GM23338 (cell line): ENCODE results near the gene C2orf92. TPM values are rescaled to one million over a fixed set of nuclear protein-coding genes. Genes with fewer than 3 reads are reported as not detected.

Experiments
- ATAC-seq: fragments of 200-7000 bp; cut with Tn5 transposase; 3 replicates; pipeline ENCODE4 v1.9.1; 2020
- DNase-seq: peaks from one replicate; pipeline ENCODE4 v3.0.0-alpha.2; 2015; ENCODE audit warnings: low spot score
- H2AFZ ChIP-seq: fragments of 200-600 bp; sonication (generic); 2 replicates; pipeline ENCODE4 v1.8.0; 2016; ENCODE audit warnings: antibody characterized with exemption, mild to moderate bottlenecking, moderate library complexity
- H3F3A ChIP-seq: fragments of 200-600 bp; sonication (generic); replicated peaks from 2 replicates; pipeline ENCODE4 v1.8.0; 2017; ENCODE audit warnings: antibody characterized with exemption, mixed run types, low read depth
- H3K27ac ChIP-seq: fragments of 200-600 bp; sonication (generic); 2 replicates; pipeline ENCODE4 v1.6.1; 2016; ENCODE audit warnings: low read depth
- H3K27me3 ChIP-seq: fragments of 200-600 bp; sonication (generic); 2 replicates; pipeline ENCODE4 v1.8.0; 2016; ENCODE audit warnings: mild to moderate bottlenecking, mixed run types, moderate library complexity; ENCODE audit not compliant: insufficient read depth
- H3K36me3 ChIP-seq: fragments of 200-600 bp; sonication (generic); 2 replicates; pipeline ENCODE4 v1.8.0; 2016; ENCODE audit warnings: mild to moderate bottlenecking; ENCODE audit not compliant: insufficient read depth
- H3K4me1 ChIP-seq: fragments of 200-600 bp; sonication (generic); 2 replicates; pipeline ENCODE4 v1.8.0; 2016; ENCODE audit warnings: mild to moderate bottlenecking, moderate library complexity; ENCODE audit not compliant: insufficient read depth
- H3K4me2 ChIP-seq: fragments of 200-600 bp; sonication (generic); 2 replicates; pipeline ENCODE4 v1.7.1; 2017; ENCODE audit warnings: mixed run types
- H3K4me3 ChIP-seq: fragments of 200-600 bp; sonication (generic); 2 replicates; pipeline ENCODE4 v1.6.1; 2016; ENCODE audit warnings: mixed run types
- H3K79me2 ChIP-seq: fragments of 200-600 bp; sonication (generic); replicated peaks from 2 replicates; pipeline ENCODE4 v1.8.0; 2017; ENCODE audit warnings: mild to moderate bottlenecking; ENCODE audit not compliant: insufficient read depth
- H3K9me2 ChIP-seq: fragments of 200-600 bp; sonication (generic); 2 replicates; pipeline ENCODE4 v1.8.0; 2017; ENCODE audit not compliant: insufficient read depth
- H4K20me1 ChIP-seq: fragments of 200-600 bp; sonication (generic); replicated peaks from 2 replicates; pipeline ENCODE4 v1.8.0; 2017; ENCODE audit warnings: mild to moderate bottlenecking; ENCODE audit not compliant: insufficient read depth
- H3K27ac Mint-ChIP-seq: 2 replicates; pipeline ENCODE4 v1.8.0; 2020; ENCODE audit warnings: inconsistent platforms, mild to moderate bottlenecking, moderate library complexity, mixed read lengths
- H3K27me3 Mint-ChIP-seq: 3 replicates; pipeline ENCODE4 v1.8.0; 2022; ENCODE audit warnings: low read depth, mild to moderate bottlenecking, moderate library complexity, mixed read lengths, inconsistent platforms; ENCODE audit not compliant: insufficient read depth, poor library complexity
- H3K36me3 Mint-ChIP-seq: 3 replicates; pipeline ENCODE4 v1.8.0; 2021; ENCODE audit warnings: low read depth, mild to moderate bottlenecking, inconsistent platforms, moderate library complexity, mixed read lengths
- H3K4me1 Mint-ChIP-seq: 3 replicates; pipeline ENCODE4 v1.8.0; 2020; ENCODE audit warnings: mild to moderate bottlenecking, inconsistent platforms, mixed read lengths
- H3K4me3 Mint-ChIP-seq: 3 replicates; pipeline ENCODE4 v1.8.0; 2021; ENCODE audit warnings: moderate library complexity, mild to moderate bottlenecking, inconsistent platforms, mixed read lengths
- H3K9me3 Mint-ChIP-seq: 3 replicates; pipeline ENCODE4 v1.8.0; 2020; ENCODE audit warnings: moderate library complexity, mild to moderate bottlenecking, inconsistent platforms, mixed read lengths
- CREB1 ChIP-seq: fragments of 250-450 bp; sonication (Bioruptor Pico); IDR thresholded peaks from 2 replicates; pipeline ENCODE4 v1.5.0; 2020; ENCODE audit warnings: low read depth, mild to moderate bottlenecking, moderate library complexity
- CTCF ChIP-seq, 2 experiments: fragments of 200-600 bp in 1 of 2; sonication (generic) in 1 of 2; conservative IDR thresholded peaks; 2 replicates each; pipeline versions ENCODE4 v1.5.1 to v1.6.1; 2016 to 2017; ENCODE audit warnings: antibody characterized with exemption in 2 of 2, low read depth in 2 of 2, mild to moderate bottlenecking in 2 of 2, moderate library complexity in 1 of 2
- EZH2phosphoT487 ChIP-seq: fragments of 200-600 bp; sonication (generic); IDR thresholded peaks from one replicate; pipeline ENCODE4 v1.8.1; 2018; ENCODE audit warnings: antibody characterized with exemption; ENCODE audit not compliant: unreplicated experiment
- POLR2AphosphoS5 ChIP-seq: IDR thresholded peaks from 2 replicates; pipeline ENCODE4 v1.6.1; 2016; ENCODE audit warnings: antibody characterized with exemption, low read depth
- polyA plus RNA-seq: library from polyadenylated mRNA; unstranded; fragments of >200 nt; fragmentation: Nextera tagmentation; extraction: Ambion mirVana; gene quantifications from 2 replicates; pipeline ENCODE4 v1.2.1, GENCODE V29; 2016
- total RNA-seq: library from RNA; depleted of rRNA; stranded (reverse); fragments of >200 nt; shearing (Covaris generic); gene quantifications from 2 replicates; pipeline ENCODE4 v1.2.3, GENCODE V29; 2014
- TF ChIP-seq, protein P1 (sequence below): fragments of 250-450 bp; sonication (Bioruptor Pico); IDR thresholded peaks from 2 replicates; pipeline ENCODE4 v1.5.0; 2020; ENCODE audit warnings: mild to moderate bottlenecking, moderate library complexity

The C2orf92 gene
- total and polyA plus RNA-seq, 2 experiments from 2014 or later: 1.7 to 2.6 TPM

GRCh38 chr2:97697252-97698235, 28.0 kb downstream of the C2orf92 start:
- Mint-ChIP-seq H3K4me3 (no peak overlapping the region), H3K36me3 (no peaks in the 10 kb centered on the region), H3K27me3 (peaks cover 9% of the 10 kb centered on the region), H3K27ac (no peak overlapping the region), H3K4me1 (peaks cover 8% of the 10 kb centered on the region), H3K9me3 (no peaks in the 10 kb centered on the region)
- no peak overlapping the region for H2AFZ ChIP-seq
- no peaks in the 10 kb centered on the region for H3K79me2 ChIP-seq
- no peak overlapping the region for H3K4me3 ChIP-seq
- no peak overlapping the region for H3K27ac ChIP-seq
- TF ChIP-seq POLR2AphosphoS5 (no peak), CTCF (conservative IDR thresholded peaks at IDR 0.05; ENCODE audit: low read depth in 2 of 2) (peak; percentile 97)
- no peak overlapping the region for H3K4me2 ChIP-seq
- H4K20me1 ChIP-seq: no peaks in the 10 kb centered on the region
- no peaks in the 10 kb centered on the region for H3K27me3 ChIP-seq
- no peaks in the 10 kb centered on the region for H3K36me3 ChIP-seq
- H3F3A ChIP-seq: no peaks in the 10 kb centered on the region
- DNase-seq (peak; percentile 91), ATAC-seq (peak; percentile 87)
- H3K4me1 ChIP-seq: 0 out of 2 replicates have a peak, but pooled peaks cover 3% of the 10 kb centered on the region
- H3K9me2 ChIP-seq: no peaks in the 10 kb centered on the region

DNA sequence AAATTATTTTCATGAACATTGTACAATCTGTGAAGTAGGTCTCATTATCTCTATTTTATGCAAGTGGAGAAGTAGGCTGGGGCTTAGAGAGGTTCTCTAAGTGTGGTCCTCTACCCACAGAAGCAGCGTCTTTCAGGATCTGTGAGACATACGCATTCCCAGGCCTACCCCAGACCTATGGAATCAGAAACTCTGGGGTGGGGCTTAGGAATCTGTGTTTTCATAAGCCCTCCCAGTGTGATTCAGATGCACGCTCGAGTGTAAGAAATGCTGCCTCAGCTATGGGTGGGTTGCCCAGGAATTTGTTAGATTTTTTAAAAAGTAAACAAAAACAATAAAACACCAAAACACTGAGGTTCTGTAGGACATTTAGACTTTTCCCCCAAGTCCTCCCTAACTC, 29.0 kb downstream of the C2orf92 start:
- Histone ChIP-seq H3K36me3 (no peaks in the 10 kb centered on the region), H3K4me2 (no peak overlapping the region), H2AFZ (no peak overlapping the region), H3K4me1 (0 out of 2 replicates have a peak, but pooled peaks cover 3% of the 10 kb centered on the region), H3F3A (no peaks in the 10 kb centered on the region), H3K27ac (no peak overlapping the region), H3K27me3 (no peaks in the 10 kb centered on the region), H3K79me2 (no peaks in the 10 kb centered on the region), H3K4me3 (no peak overlapping the region), H3K9me2 (no peaks in the 10 kb centered on the region), H4K20me1 (no peaks in the 10 kb centered on the region)
- Mint-ChIP-seq H3K27ac (no peak overlapping the region), H3K4me3 (no peak overlapping the region), H3K36me3 (no peaks in the 10 kb centered on the region), H3K27me3 (peaks cover 9% of the 10 kb centered on the region), H3K4me1 (peaks cover 12% of the 10 kb centered on the region), H3K9me3 (no peaks in the 10 kb centered on the region)
- ATAC-seq (no peak), DNase-seq (no peak)
- no peak for TF ChIP-seq EZH2phosphoT487
- no peak for TF ChIP-seq CREB1 (CRISPR knock-in tag)

- Histone ChIP-seq H3K4me2 (no peak overlapping the region), H3K9me2 (no peaks in the 10 kb centered on the region), H2AFZ (peak overlapping the region; percentile 93; the same call in 1 of the 2 replicates), H3K27ac (no peak overlapping the region), H4K20me1 (no peaks in the 10 kb centered on the region), H3K79me2 (no peaks in the 10 kb centered on the region), H3K27me3 (no peaks in the 10 kb centered on the region), H3K4me1 (0 out of 2 replicates have a peak, but pooled peaks cover 3% of the 10 kb centered on the region), H3F3A (no peaks in the 10 kb centered on the region), H3K36me3 (no peaks in the 10 kb centered on the region), H3K4me3 (no peak overlapping the region)
- Mint-ChIP-seq H3K36me3 (no peaks in the 10 kb centered on the region), H3K27ac (no peak overlapping the region), H3K27me3 (peaks cover 9% of the 10 kb centered on the region), H3K4me3 (no peak overlapping the region), H3K4me1 (peaks cover 12% of the 10 kb centered on the region), H3K9me3 (no peaks in the 10 kb centered on the region)
- DNase-seq (peak; percentile 87), ATAC-seq (peak; percentile 90)
- TF ChIP-seq, protein P1, sequence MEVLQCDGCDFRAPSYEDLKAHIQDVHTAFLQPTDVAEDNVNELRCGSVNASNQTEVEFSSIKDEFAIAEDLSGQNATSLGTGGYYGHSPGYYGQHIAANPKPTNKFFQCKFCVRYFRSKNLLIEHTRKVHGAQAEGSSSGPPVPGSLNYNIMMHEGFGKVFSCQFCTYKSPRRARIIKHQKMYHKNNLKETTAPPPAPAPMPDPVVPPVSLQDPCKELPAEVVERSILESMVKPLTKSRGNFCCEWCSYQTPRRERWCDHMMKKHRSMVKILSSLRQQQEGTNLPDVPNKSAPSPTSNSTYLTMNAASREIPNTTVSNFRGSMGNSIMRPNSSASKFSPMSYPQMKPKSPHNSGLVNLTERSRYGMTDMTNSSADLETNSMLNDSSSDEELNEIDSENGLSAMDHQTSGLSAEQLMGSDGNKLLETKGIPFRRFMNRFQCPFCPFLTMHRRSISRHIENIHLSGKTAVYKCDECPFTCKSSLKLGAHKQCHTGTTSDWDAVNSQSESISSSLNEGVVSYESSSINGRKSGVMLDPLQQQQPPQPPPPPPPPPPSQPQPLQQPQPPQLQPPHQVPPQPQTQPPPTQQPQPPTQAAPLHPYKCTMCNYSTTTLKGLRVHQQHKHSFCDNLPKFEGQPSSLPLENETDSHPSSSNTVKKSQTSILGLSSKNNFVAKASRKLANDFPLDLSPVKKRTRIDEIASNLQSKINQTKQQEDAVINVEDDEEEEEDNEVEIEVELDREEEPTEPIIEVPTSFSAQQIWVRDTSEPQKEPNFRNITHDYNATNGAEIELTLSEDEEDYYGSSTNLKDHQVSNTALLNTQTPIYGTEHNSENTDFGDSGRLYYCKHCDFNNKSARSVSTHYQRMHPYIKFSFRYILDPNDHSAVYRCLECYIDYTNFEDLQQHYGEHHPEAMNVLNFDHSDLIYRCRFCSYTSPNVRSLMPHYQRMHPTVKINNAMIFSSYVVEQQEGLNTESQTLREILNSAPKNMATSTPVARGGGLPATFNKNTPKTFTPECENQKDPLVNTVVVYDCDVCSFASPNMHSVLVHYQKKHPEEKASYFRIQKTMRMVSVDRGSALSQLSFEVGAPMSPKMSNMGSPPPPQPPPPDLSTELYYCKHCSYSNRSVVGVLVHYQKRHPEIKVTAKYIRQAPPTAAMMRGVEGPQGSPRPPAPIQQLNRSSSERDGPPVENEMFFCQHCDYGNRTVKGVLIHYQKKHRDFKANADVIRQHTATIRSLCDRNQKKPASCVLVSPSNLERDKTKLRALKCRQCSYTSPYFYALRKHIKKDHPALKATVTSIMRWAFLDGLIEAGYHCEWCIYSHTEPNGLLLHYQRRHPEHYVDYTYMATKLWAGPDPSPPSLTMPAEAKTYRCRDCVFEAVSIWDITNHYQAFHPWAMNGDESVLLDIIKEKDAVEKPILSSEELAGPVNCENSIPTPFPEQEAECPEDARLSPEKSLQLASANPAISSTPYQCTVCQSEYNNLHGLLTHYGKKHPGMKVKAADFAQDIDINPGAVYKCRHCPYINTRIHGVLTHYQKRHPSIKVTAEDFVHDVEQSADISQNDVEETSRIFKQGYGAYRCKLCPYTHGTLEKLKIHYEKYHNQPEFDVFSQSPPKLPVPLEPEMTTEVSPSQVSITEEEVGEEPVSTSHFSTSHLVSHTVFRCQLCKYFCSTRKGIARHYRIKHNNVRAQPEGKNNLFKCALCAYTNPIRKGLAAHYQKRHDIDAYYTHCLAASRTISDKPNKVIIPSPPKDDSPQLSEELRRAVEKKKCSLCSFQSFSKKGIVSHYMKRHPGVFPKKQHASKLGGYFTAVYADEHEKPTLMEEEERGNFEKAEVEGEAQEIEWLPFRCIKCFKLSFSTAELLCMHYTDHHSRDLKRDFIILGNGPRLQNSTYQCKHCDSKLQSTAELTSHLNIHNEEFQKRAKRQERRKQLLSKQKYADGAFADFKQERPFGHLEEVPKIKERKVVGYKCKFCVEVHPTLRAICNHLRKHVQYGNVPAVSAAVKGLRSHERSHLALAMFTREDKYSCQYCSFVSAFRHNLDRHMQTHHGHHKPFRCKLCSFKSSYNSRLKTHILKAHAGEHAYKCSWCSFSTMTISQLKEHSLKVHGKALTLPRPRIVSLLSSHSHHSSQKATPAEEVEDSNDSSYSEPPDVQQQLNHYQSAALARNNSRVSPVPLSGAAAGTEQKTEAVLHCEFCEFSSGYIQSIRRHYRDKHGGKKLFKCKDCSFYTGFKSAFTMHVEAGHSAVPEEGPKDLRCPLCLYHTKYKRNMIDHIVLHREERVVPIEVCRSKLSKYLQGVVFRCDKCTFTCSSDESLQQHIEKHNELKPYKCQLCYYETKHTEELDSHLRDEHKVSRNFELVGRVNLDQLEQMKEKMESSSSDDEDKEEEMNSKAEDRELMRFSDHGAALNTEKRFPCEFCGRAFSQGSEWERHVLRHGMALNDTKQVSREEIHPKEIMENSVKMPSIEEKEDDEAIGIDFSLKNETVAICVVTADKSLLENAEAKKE (CRISPR knock-in tag): no peak
These were observed 30.4 kb downstream of the C2orf92 start for GRCh38 chr2:97699765-97700444.
